Large intestine (tissue), 3 donors: ENCODE results near the gene RERE. TPM values are rescaled to one million over a fixed set of nuclear protein-coding genes. Genes with fewer than 3 reads are reported as not detected.

ENCODE experiments used
- DNase-seq, 2 donors: peaks; one replicate each; pipeline versions ENCODE4 v3.0.0 to v3.0.0-alpha.2; 2013
- H3K27ac ChIP-seq: one replicate; pipeline ENCODE4 v1.5.1; 2013; ENCODE audit warnings: low read length
- H3K27me3 ChIP-seq: 2 replicates; pipeline ENCODE4 v1.6.1; 2013; ENCODE audit warnings: low read length; ENCODE audit not compliant: control insufficient read depth, insufficient read depth
- H3K36me3 ChIP-seq: 2 replicates; pipeline ENCODE4 v1.6.1; 2013; ENCODE audit warnings: low read length; ENCODE audit not compliant: control insufficient read depth, insufficient read depth
- H3K4me1 ChIP-seq: one replicate; pipeline ENCODE4 v1.6.1; 2013; ENCODE audit warnings: low read length; ENCODE audit not compliant: control insufficient read depth, insufficient read depth
- H3K4me3 ChIP-seq: one replicate; pipeline ENCODE4 v1.5.1; 2013; ENCODE audit warnings: low read length
- H3K9me3 ChIP-seq: one replicate; pipeline ENCODE4 v1.6.1; 2013; ENCODE audit warnings: mild to moderate bottlenecking, low read depth, low read length, moderate library complexity; ENCODE audit not compliant: control insufficient read depth
- WGBS: methylation state at CpG from one replicate; pipeline ENCODE4 v1.1.5; 2013; ENCODE audit warnings: low lambda C conversion rate; ENCODE audit not compliant: insufficient coverage; 5-methylcytosine and 5-hydroxymethylcytosine counted together
- polyA plus RNA-seq: library from polyadenylated mRNA; unstranded; fragments of 120-200 nt; gene quantifications from one replicate; pipeline ENCODE4 v1.2.1, GENCODE V29; 2013

Gene RERE
- polyA plus RNA-seq, 1 donor: 62.3 TPM

DNA sequence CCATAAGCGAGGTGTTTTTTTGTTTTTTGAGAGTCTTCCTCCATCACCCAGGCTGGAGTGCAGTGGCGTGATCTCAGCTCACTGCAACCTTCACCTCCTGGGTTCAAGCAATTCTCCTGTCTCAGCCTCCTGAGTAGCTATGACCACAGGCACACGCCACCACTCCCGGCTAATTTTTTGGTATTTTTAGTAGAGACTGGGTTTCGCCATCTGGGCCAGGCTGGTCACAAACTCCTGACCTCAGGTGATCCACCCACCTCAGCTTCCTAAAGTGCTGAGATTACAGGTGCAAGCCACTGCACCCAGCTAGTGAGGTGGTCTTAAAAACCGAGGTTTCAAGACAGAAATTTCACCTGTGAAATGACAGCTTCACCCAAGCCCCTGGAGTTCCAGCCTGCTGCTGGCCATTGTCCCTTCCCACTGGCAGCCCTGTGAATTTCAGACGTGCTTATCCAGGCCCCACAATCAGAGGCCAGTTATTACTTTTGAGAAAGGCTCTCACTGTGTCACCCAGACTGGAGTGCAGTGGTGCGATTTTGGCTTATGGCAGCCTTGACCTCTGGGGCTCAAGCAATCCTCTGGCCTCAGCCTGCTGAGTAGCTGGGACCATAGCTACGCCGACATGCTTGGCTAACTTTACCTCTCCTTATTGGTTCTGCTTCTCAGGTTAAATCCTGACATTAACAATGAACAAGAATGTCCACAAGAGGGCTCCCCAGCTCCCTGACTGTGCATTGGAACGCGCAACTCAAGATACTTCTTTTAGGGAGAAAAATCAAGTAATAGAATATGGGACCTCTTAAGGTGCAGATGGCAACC, 41.7 kb upstream of the RERE start:
- DNase-seq: no peak
- Histone ChIP-seq H3K9me3 (no peaks in the 10 kb centered on the region), H3K4me1 (peaks cover 33% of the 10 kb centered on the region), H3K36me3 (peaks cover 48% of the 10 kb centered on the region), H3K4me3 (no peak overlapping the region), H3K27me3 (no peaks in the 10 kb centered on the region), H3K27ac (peak overlapping the region; percentile 55)
- 80% methylated on average over 1 of the region's 12 CpGs for WGBS

- DNase-seq: peak in 1 of 2 donors; percentile 74
- no peaks in the 10 kb centered on the region for H3K27me3 ChIP-seq
- peaks cover 39% of the 10 kb centered on the region for H3K36me3 ChIP-seq
- peak overlapping the region; percentile 64 for H3K27ac ChIP-seq
- H3K4me3 ChIP-seq: no peak overlapping the region
- no peaks in the 10 kb centered on the region for H3K9me3 ChIP-seq
- no CpG with 5 or more reads among the region's 2 CpGs for WGBS
- peaks cover 33% of the 10 kb centered on the region for H3K4me1 ChIP-seq
These were observed 40.8 kb upstream of the RERE start for GRCh38 chr1:8858112-8858668.

DNA sequence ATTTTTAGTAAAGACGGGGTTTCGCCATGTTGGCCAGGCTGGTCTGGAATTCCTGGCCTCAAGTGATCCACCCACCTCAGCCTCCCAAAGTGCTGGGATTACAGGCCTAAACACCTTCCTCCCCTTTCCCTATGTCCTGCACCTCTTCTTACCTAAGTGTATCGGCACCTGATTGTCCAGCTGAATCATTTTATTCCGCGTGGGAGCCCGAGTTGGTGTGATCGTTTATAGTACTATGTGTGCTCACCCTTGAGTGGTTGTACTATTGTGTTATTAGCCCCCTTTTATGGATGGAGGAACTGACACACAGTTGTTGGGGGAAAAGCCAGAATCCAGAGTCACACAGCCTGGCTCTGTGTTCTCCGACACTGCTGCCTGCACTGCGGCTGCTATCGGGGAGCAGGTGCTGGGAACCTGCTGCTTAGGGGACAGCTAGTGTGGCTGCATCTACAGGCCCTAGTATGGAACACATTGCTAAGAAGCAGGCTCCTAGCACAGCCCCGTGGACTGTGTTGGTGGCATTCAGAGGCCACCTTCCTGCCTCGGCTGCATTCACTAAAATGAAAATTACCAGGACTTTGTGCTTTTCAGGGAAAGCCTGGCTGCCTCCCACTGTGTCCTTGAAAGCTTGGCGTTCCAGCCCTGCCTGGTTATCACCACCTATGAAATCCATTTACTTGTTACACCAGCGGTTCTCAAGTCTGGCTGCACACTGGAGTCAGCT, 39.4 kb upstream of the RERE start:
- H3K4me3 ChIP-seq: no peak overlapping the region
- no peaks in the 10 kb centered on the region for H3K27me3 ChIP-seq
- peaks cover 33% of the 10 kb centered on the region for H3K4me1 ChIP-seq
- no peaks in the 10 kb centered on the region for H3K9me3 ChIP-seq
- peaks cover 25% of the 10 kb centered on the region for H3K36me3 ChIP-seq
- DNase-seq: no peak
- H3K27ac ChIP-seq: peak overlapping the region; percentile 64
- WGBS: no CpG with 5 or more reads among the region's 14 CpGs

DNA sequence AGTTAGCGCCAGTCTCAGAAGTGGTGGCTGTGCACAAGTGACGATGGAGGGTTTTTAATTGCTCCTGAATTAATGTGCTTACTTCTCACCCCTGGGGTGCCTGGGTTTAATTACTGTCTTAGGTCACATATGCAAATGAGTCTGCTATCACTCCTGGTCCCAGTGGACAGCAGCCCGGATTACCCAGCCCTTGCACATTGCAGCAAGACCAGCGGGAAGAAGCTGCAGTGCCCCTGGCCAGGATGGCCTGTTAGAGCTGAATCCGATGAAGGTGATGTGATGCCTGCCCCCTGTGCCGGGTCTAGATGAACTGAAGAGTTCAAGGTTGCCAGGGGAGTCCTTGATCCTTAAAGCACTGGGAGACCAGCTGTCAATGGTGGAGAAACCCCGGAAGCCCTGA, 36.8 kb upstream of the RERE start:
- WGBS: no CpG with 5 or more reads among the region's 7 CpGs
- Histone ChIP-seq H3K27me3 (no peaks in the 10 kb centered on the region), H3K27ac (no peak overlapping the region), H3K4me3 (no peak overlapping the region), H3K4me1 (peaks cover 35% of the 10 kb centered on the region), H3K36me3 (peaks cover 6% of the 10 kb centered on the region), H3K9me3 (no peaks in the 10 kb centered on the region)
- DNase-seq: no peak

DNA sequence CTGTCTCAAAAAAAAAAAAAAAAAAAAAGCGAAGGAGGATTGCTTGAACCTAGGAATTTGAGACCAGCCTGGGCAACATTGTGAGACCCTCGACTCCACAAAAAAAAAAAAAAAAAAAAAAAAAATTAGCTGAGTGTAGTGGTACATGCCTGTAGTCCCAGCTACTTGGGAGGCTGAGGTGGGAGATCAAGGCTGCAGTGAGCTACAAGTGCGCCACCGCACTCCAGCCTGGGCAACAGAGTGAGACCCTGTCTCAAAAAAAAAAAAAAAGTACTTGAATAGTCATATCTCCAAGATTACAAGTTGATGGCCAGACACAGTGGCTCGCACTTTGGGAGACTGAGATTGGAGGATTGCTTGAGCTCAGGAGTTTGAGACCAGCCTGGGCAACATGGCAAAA, 33.6 kb upstream of the RERE start:
- DNase-seq: no peak
- H3K27ac ChIP-seq: no peak overlapping the region
- 100% methylated on average over 1 of the region's 5 CpGs for WGBS
- H3K4me1 ChIP-seq: peaks cover 32% of the 10 kb centered on the region
- no peaks in the 10 kb centered on the region for H3K27me3 ChIP-seq
- H3K4me3 ChIP-seq: no peak overlapping the region
- no peaks in the 10 kb centered on the region for H3K9me3 ChIP-seq
- no peaks in the 10 kb centered on the region for H3K36me3 ChIP-seq

DNA sequence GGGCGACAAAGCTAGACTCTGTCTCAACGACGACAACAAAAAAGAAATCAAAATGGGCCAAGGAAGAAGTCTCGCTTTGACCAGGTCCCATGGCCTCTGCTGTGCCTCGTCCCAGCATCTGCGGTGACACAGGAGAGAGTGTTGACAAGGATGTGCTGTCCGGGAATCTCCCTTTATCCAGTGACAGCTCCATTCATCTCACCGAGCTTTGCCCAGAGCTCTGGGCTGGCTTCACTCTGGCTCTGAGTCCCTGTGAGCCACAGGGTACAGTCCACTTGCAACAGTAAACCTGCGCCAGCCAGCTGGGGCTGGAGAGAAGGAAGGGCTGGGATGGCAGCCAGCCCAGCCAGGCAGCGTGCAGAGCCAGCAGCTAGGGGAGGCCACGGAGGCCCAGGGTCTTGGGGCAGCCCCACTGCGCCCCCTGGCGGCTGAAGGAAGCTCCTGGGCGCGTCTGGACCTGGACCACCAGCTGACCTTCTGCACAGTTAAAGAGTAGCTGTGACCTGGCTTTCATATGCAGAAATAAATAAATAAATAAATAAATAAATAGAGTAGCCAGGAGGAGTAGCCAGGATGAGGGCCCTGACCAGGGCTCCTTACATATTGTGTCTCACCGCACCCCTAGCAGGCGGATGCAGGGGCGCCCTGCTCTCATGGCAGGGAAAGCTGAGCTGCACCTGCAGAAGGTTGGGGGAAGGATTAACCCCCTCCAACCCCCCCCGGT, 31.4 kb upstream of the RERE start:
- peaks cover 50% of the 10 kb centered on the region for H3K4me1 ChIP-seq
- H3K9me3 ChIP-seq: no peaks in the 10 kb centered on the region
- no peaks in the 10 kb centered on the region for H3K27me3 ChIP-seq
- peak; percentile 93 for DNase-seq
- peak overlapping the region; percentile 18 for H3K27ac ChIP-seq
- no peaks in the 10 kb centered on the region for H3K36me3 ChIP-seq
- H3K4me3 ChIP-seq: no peak overlapping the region
- WGBS: no CpG with 5 or more reads among the region's 19 CpGs

DNA sequence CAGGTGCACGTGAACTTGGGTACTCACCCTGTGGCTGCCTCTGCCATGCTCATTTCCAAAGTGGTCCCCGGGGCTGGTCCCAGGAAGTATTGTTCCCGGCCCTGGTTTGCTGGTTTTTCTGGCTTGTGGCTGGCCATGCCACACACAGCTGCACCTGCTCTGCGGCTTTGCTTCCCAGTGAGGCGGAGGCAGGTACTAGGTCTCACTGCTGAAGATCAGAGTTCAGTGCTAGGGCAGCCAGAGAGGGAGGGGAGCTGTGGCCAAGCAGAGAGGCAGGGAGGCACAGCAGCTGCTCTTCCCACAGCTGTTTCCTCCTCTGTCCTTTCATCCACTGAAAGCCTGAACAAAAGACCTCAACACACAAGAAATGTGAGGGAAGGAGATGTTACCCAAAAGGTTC, 30.6 kb upstream of the RERE start:
- Histone ChIP-seq H3K27ac (peak overlapping the region; percentile 46), H3K9me3 (no peaks in the 10 kb centered on the region), H3K4me1 (peaks cover 50% of the 10 kb centered on the region), H3K27me3 (no peaks in the 10 kb centered on the region), H3K4me3 (no peak overlapping the region), H3K36me3 (no peaks in the 10 kb centered on the region)
- DNase-seq: peak; percentile 55 to 73
- WGBS: no CpG with 5 or more reads among the region's 5 CpGs

GRCh38 chr1:8846263-8846662, 28.8 kb upstream of the RERE start:
- peak overlapping the region; percentile 65 for H3K27ac ChIP-seq
- no peaks in the 10 kb centered on the region for H3K27me3 ChIP-seq
- H3K4me3 ChIP-seq: no peak overlapping the region
- peak; percentile 81 to 90 for DNase-seq
- H3K36me3 ChIP-seq: no peaks in the 10 kb centered on the region
- peaks cover 50% of the 10 kb centered on the region for H3K4me1 ChIP-seq
- WGBS: no CpG with 5 or more reads among the region's 4 CpGs
- no peaks in the 10 kb centered on the region for H3K9me3 ChIP-seq

GRCh38 chr1:8845104-8846097, 28.0 kb upstream of the RERE start:
- H3K4me1 ChIP-seq: peaks cover 50% of the 10 kb centered on the region
- H3K27ac ChIP-seq: peak overlapping the region; percentile 65
- no peak for DNase-seq
- no peak overlapping the region for H3K4me3 ChIP-seq
- H3K36me3 ChIP-seq: no peaks in the 10 kb centered on the region
- no CpG with 5 or more reads among the region's 21 CpGs for WGBS
- no peaks in the 10 kb centered on the region for H3K27me3 ChIP-seq
- no peaks in the 10 kb centered on the region for H3K9me3 ChIP-seq
